ENCODE results near the gene IL31RA.
"Not testable (repeated sequence)": the region's sequence is repeated elsewhere in the genome, so short reads cannot be mapped to it uniquely, and the experiment has no call there.

IL31RA gene

GRCh38 chr5:55926476-55926875 is 75.3 kb downstream of the IL31RA start:
- DNase-seq = no peak

- DNase-seq = no peak
These were observed 76.9 kb downstream of the IL31RA start for GRCh38 chr5:55927861-55928655.

DNA sequence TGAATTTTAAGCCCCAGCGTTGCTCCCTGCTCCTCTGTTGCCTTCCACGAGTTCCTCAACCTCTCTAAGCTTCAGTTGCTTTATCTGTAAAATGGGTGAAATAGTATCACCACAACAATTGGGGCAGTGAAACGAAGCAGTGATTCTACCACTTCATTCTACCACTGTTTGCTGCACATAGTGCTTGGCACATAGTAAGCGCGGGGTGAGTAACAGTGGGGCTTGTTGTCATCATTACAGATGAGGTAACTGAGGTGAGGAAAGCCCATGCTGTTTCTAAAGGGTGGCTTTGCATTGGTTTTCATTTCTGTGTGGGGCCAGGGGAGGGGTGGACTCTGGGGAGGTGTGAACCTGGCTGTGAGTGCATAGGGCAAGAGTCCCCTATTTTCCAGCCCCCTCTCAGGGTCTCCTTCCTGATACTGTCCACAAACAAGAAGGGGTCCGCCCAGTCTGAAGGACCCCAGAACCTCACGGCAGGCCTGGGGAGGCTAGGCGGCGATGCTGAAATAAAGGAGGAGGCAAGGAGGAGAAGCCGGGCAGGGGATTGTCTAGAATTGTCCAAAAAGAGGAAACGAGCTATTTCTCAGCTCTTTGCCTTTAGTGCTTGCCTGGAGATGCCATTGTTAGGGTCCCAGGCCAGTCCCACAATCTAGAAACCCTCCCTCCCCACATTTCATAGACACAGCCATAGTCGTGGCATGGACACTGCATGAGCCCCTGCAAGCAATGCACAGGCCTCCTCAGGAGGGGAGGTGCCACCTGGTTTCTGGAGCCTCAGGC is 78.1 kb downstream of the IL31RA start:
- DNase-seq = peak in 1 of 4 experiments; percentile 12

- no peak for DNase-seq
These were observed 81.5 kb downstream of the IL31RA start for GRCh38 chr5:55932700-55933099.

GRCh38 chr5:55933377-55934114 is 82.4 kb downstream of the IL31RA start:
- DNase-seq = no peak

DNA sequence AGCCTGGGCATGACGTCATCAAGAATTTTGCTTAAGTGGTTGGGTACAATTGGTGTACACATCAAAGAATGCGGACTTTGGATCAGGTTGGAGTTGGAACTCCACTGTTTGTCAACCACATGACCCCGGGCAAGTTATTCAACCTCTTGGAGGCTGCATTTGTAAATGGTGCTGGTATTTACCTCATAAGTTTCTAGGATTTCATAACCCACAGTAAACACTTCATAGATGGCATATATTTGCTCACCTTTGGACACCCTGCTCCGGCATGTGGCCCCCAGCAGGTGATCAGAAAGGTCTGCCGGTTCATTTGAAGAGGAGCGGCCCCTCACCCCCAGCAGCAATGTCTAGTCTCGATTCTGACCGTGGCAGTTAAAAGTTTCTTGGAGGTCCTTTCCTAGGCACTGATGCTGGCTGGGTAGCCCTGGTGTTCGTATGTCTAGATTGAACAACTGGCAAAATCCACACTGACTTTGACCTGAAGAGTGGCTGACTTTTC is 83.0 kb downstream of the IL31RA start:
- no peak for DNase-seq

DNA sequence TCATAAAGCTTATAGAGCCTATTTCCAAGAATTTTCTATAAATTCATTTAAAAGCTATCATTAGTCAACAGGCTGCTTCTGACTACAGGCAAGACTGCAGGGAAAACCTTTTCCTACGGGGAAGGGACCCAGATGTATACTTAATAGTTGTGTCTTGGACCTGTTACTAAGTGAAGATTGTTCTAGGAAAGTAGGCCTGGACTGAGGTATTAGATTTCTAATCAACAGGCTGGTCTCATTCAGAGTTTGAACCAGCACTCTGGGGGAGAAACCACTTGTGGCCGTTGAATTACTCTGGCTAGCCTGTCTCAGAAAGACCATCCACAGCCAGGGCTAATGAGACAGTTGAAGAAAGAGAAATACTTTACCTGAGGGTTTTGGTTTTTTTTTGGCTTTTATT is 83.6 kb downstream of the IL31RA start:
- no peak for DNase-seq

DNA sequence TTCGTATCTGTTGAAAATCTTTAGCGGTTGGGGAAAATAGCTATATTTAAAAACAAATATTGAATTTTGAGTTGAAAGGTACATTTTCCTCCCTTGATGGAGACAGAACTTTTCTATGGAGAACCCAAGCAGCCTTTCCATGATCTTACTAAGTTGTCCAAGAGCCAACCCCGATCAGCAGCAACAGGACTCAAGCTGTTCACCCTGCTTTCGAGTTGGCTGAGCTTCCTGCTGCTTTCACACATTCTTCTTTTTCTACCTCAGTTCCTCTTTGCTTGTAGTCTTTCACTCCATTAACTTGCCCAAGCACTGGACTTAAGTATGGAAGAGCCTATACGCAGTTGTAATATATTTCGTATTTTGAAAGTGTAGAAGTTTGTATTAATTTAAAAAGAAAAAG is 84.2 kb downstream of the IL31RA start:
- DNase-seq = no peak

DNA sequence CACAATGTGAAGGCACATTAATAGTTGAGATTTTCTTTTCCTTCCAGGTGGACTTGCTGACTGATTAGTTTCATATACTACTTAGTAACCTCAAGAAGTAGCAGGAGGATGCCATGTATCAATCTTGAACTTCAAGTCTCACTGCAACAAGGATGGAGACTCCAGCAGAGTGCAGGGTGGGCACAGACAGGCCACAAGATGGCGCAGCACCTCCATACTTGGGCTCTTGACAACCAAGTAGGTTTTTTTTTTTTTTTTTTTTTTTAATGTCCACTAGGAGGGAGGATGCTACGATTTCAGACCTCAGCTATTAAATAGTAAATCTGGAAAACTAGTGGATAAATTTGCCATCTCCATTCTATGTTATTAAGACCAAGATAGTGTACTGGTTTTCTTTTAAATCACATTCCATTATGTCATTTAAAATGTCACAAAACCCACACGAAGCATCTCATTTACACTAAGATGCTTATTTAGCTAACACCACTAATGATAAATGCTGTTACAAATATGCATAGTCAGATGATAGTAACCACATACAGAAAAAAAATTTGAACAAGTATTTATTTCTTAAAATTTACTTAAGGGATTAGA is 85.0 kb downstream of the IL31RA start:
- peak; percentile 86 to 90 (median 88) for DNase-seq

DNA sequence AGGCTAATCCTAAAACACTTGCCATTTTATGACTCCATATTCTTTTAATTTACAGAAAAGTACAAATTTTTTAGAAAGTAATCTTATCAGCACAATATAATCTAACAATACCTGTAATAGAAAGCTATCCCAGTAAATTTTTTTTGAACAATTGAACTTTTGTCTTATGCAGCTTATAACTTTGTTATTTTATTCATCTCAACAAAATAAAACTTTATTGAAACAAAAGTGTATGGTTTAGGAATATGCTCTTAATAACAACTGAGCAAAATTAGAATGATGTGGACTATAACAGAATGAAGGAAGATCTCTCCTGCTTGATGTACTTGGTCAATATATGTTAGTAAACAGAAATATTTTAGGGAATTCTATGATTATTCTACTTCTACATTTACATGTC is 86.4 kb downstream of the IL31RA start:
- DNase-seq = not testable (repeated sequence)

GRCh38 chr5:55941154-55941553 is 90.0 kb downstream of the IL31RA start:
- DNase-seq = not testable (repeated sequence)

GRCh38 chr5:55959208-55959607 is 108.1 kb downstream of the IL31RA start:
- no peak for DNase-seq

DNA sequence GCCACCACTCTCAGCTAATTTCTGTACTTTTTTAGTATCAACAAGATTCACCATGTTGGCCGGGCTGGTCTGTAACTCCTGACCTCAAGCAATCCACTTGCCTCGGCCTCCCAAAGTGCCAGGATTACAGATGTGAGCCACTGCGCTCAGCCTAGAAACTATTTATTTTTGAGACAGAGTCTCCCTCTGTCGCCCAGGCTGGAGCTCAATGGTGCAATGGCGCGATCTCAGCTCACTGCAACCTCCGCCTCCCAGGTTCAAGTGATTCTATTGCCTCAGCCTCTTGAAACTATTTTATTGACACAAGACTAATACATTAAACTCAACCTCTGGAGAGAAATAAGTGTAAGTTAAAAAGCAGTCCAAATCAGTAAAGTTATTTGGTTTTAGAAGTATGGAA is 109.6 kb downstream of the IL31RA start:
- no peak for DNase-seq

GRCh38 chr5:55965525-55965924 is 114.4 kb downstream of the IL31RA start:
- no peak for DNase-seq

GRCh38 chr5:55966284-55966683 is 115.1 kb downstream of the IL31RA start:
- no peak for DNase-seq

DNA sequence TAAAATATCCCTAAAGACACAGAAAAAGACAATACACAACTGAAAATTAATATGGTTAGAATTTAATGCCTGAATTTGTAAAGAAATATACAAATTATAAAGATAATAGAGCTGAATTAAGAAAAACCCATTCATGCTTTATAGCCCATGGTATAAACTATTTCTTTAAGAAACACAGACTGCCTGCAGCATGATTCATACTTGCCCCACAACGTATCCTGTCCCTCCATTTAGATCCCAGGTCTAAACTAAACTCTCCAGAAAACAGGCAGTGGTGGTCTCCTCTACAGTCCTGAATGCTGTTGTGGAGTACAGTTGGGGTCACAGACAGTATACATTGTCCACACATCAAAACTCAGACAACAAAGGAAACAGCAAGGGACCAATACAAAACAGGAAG is 118.8 kb downstream of the IL31RA start:
- DNase-seq = no peak

Data from suppressor macrophage (primary cell).